Measurements from ENCODE around the gene LYRM4.

GRCh38 chr6:5205035-5205507 is 55.7 kb downstream of the LYRM4 start:
- TF ChIP-seq CTCF (conservative IDR thresholded peaks at IDR 0.05) (no peak), EZH2 (IDR thresholded peaks at IDR 0.05; ENCODE audit: low read depth) (no peak)
